K562 (cell line): ENCODE measurements around the gene RFPL4A. TPM values are rescaled to one million over a fixed set of nuclear protein-coding genes. Genes with fewer than 3 reads are reported as not detected.
A peak's percentile ranks its signal among the peaks of the same experiment; 100 is the strongest.

Source experiments
- BCL6 ChIP-seq: fragments of 250-450 bp; sonication (Bioruptor Pico); IDR thresholded peaks from 2 replicates; pipeline ENCODE4 v1.4.0; 2020
- FOXJ2 ChIP-seq: fragments of 200-800 bp; sonication (Bioruptor generic); IDR thresholded peaks from 2 replicates; pipeline ENCODE4 v1.6.1; 2016; ENCODE audit warnings: missing genetic modification characterization, missing compliant biosample characterization
- NCOA4 ChIP-seq: fragments of 450-650 bp; IDR thresholded peaks from 2 replicates; pipeline ENCODE4 v1.6.1; 2018; ENCODE audit warnings: mild to moderate bottlenecking; ENCODE audit not compliant: partially characterized antibody
- PCBP2 ChIP-seq: fragments of 200-400 bp; formaldehyde crosslinking; IDR thresholded peaks from 2 replicates; pipeline ENCODE4 v1.6.1; 2018; ENCODE audit warnings: low read length, low read depth, mild to moderate bottlenecking, moderate library complexity; ENCODE audit not compliant: poor library complexity, severe bottlenecking
- THRB ChIP-seq: fragments of 450-650 bp; formaldehyde crosslinking; conservative IDR thresholded peaks from 2 replicates; pipeline ENCODE4 v1.4.0; 2022; ENCODE audit warnings: mild to moderate bottlenecking, missing genetic modification characterization
- U2AF1 ChIP-seq: fragments of 200-400 bp; formaldehyde crosslinking; optimal IDR thresholded peaks from 2 replicates; pipeline ENCODE3; 2017; ENCODE audit warnings: mild to moderate bottlenecking, low read depth, low read length, moderate library complexity
- WHSC1 ChIP-seq: IDR thresholded peaks from one replicate; pipeline ENCODE4 v1.6.1; 2012; ENCODE audit warnings: low read length, control low read depth, inconsistent platforms
- ZNF263 ChIP-seq: sonication (generic); formaldehyde crosslinking; IDR thresholded peaks from 2 replicates; pipeline ENCODE4 v1.8.0; 2022; ENCODE audit warnings: mild to moderate bottlenecking, missing genetic modification reagents, borderline replicate concordance
- ZNF766 ChIP-seq: fragments of 200-800 bp; sonication (Bioruptor generic); conservative IDR thresholded peaks from 2 replicates; pipeline ENCODE4 v1.6.1; 2016; ENCODE audit warnings: missing genetic modification characterization, missing compliant biosample characterization
- ZNF830 ChIP-seq: fragments of 250-450 bp; sonication (Bioruptor Pico); IDR thresholded peaks from 2 replicates; pipeline ENCODE4 v1.5.0; 2021; ENCODE audit warnings: mild to moderate bottlenecking
- polyA plus RNA-seq, 8 experiments: library from polyadenylated mRNA; depleted of rRNA in 4 of 8; stranded (reverse) in 5 of 8; unstranded in 3 of 8; fragments of >200 nt; fragmentation: Nextera tagmentation in 2 of 8; fragmentation: Illumina TruSeq in 1 of 8; extraction: Ambion mirVana in 2 of 8; extraction: Trizol in 1 of 8; gene quantifications; 2 replicates each; pipeline versions ENCODE4 v1.2.1 to v1.2.3, GENCODE V29; 2011 to 2014; ENCODE audit warnings: inconsistent platforms in 1 of 8, missing spikeins in 1 of 8
- total RNA-seq, 7 experiments: library from RNA; depleted of rRNA in 6 of 7; stranded (reverse); fragments of >200 nt in 6 of 7; fragmentation: Illumina TruSeq in 2 of 7; extraction: Trizol in 2 of 7; gene quantifications; 2 replicates each; pipeline versions ENCODE4 v1.2.1 to v1.2.3, GENCODE V29; 2011 to 2021; ENCODE audit warnings: low replicate concordance in 1 of 7

RFPL4A gene
- total and polyA plus RNA-seq, 9 of the 15 experiments (the other 6 are each of a cell fraction or from before 2014, with no cell fraction given): 0.13 to 1.1 (median 0.23) TPM; not detected in 1

GRCh38 chr19:55712804-55713631 is 45.9 kb upstream of the RFPL4A start (continued):
- TF ChIP-seq ZNF263 (CRISPR knock-in tag) (0 out of 2 replicates have a peak, but pooled peaks have one; percentile 28), PCBP2 (peak; percentile 39), FOXJ2 (tag) (no peak), NCOA4 (no peak), U2AF1 (no peak), WHSC1 (no peak), BCL6 (CRISPR knock-in tag) (no peak), THRB (no peak), ZNF766 (CRISPR knock-in tag) (no peak), ZNF830 (CRISPR knock-in tag) (no peak)
